Calu3 (cell line): ENCODE measurements around the gene CFAP210. TPM values are rescaled to one million over a fixed set of nuclear protein-coding genes. Genes with fewer than 3 reads are reported as not detected.
"Not testable (repeated sequence)": the region's sequence is repeated elsewhere in the genome, so short reads cannot be mapped to it uniquely, and the experiment has no call there.

ENCODE experiments used
- BruUV-seq: library from RNA; stranded (reverse); fragments of 400-500 nt; replicated peaks from 2 replicates; lab custom pipeline; 2021; lab: Mats Ljungman, UMichigan
- CTCF ChIA-PET: fragments of 300-600 bp; sonication (Branson Sonifier 250); formaldehyde crosslinking; loops from one replicate; lab custom pipeline; 2022; ENCODE audit warnings: antibody characterized with exemption; lab: Charles Lee
- DNase-seq: peaks from one replicate; pipeline ENCODE4 v3.0.0; 2022
- H3K27ac Mint-ChIP-seq: one replicate; pipeline ENCODE4 v1.8.0; 2022; ENCODE audit warnings: mixed read lengths; ENCODE audit not compliant: unreplicated experiment
- H3K27me3 Mint-ChIP-seq: one replicate; pipeline ENCODE4 v1.8.0; 2022; ENCODE audit warnings: mixed read lengths; ENCODE audit not compliant: unreplicated experiment
- H3K36me3 Mint-ChIP-seq: one replicate; pipeline ENCODE4 v1.8.0; 2022; ENCODE audit warnings: mild to moderate bottlenecking, moderate library complexity, mixed read lengths; ENCODE audit not compliant: insufficient read depth, unreplicated experiment
- H3K4me1 Mint-ChIP-seq: one replicate; pipeline ENCODE4 v1.8.0; 2022; ENCODE audit warnings: mild to moderate bottlenecking, low read depth, mixed read lengths; ENCODE audit not compliant: unreplicated experiment
- H3K4me3 Mint-ChIP-seq: one replicate; pipeline ENCODE4 v1.8.0; 2022; ENCODE audit warnings: mild to moderate bottlenecking, low read depth, moderate library complexity, mixed read lengths; ENCODE audit not compliant: unreplicated experiment
- H3K9me3 Mint-ChIP-seq: one replicate; pipeline ENCODE4 v1.8.0; 2022; ENCODE audit warnings: low read depth, mixed read lengths; ENCODE audit not compliant: unreplicated experiment
- intact Hi-C: fragments of 100-400 bp; cut with micrococcal nuclease; formaldehyde crosslinking; loops from one replicate; pipeline ENCODE4 v1.10.0; 2022; ENCODE audit not compliant: unreplicated experiment
- total RNA-seq: library from RNA; stranded (reverse); gene quantifications from 2 replicates; pipeline ENCODE4 v1.2.3, GENCODE V29; 2022
- TF ChIP-seq, protein P1 (sequence below): fragments of 200-600 bp; IDR thresholded peaks from one replicate; pipeline ENCODE4 v1.8.0; 2022; ENCODE audit warnings: antibody characterized with exemption; ENCODE audit not compliant: unreplicated experiment

The CFAP210 gene
- total RNA-seq, 1 experiment from 2014 or later = not detected

GRCh38 chr2:169707626-169708025 is 13.4 kb upstream of the CFAP210 start:
- DNase-seq = no peak
- no peak overlapping the region for H3K27ac Mint-ChIP-seq
- TF ChIP-seq, protein P1, sequence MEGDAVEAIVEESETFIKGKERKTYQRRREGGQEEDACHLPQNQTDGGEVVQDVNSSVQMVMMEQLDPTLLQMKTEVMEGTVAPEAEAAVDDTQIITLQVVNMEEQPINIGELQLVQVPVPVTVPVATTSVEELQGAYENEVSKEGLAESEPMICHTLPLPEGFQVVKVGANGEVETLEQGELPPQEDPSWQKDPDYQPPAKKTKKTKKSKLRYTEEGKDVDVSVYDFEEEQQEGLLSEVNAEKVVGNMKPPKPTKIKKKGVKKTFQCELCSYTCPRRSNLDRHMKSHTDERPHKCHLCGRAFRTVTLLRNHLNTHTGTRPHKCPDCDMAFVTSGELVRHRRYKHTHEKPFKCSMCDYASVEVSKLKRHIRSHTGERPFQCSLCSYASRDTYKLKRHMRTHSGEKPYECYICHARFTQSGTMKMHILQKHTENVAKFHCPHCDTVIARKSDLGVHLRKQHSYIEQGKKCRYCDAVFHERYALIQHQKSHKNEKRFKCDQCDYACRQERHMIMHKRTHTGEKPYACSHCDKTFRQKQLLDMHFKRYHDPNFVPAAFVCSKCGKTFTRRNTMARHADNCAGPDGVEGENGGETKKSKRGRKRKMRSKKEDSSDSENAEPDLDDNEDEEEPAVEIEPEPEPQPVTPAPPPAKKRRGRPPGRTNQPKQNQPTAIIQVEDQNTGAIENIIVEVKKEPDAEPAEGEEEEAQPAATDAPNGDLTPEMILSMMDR = no peak
- no peak overlapping the region for H3K4me3 Mint-ChIP-seq
- no peaks in the 10 kb centered on the region for H3K27me3 Mint-ChIP-seq
- no peaks in the 10 kb centered on the region for H3K9me3 Mint-ChIP-seq
- intact Hi-C loops = no loop called here
- H3K4me1 Mint-ChIP-seq = no peaks in the 10 kb centered on the region
- no TSS peak for BruUV-seq
- peaks cover 4% of the 10 kb centered on the region for H3K36me3 Mint-ChIP-seq
- CTCF ChIA-PET = no interaction called here

DNA sequence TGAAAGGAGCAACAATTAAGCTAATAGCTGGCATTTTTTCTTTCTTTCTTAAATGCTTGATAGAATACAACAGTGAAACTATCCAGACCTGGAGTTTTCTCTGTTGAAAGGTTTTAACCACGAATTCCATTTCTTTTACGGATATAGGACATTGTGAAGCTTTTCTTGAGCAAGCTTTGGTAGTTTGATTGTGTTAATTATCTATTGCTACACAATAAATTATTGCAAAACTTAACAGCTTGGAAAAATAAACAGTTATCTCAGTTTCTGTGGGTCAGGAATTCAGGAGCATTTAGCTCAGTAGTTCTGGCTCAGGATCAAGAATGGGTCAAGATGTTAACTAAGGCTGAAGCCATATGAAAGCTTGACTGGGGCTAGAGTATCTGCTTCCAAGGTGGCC is 11.7 kb upstream of the CFAP210 start:
- TF ChIP-seq, protein P1 = no peak
- H3K4me1 Mint-ChIP-seq = no peaks in the 10 kb centered on the region
- H3K27me3 Mint-ChIP-seq = no peaks in the 10 kb centered on the region
- H3K9me3 Mint-ChIP-seq = no peaks in the 10 kb centered on the region
- H3K36me3 Mint-ChIP-seq = peaks cover 4% of the 10 kb centered on the region
- no peak overlapping the region for H3K4me3 Mint-ChIP-seq
- no TSS peak for BruUV-seq
- H3K27ac Mint-ChIP-seq = no peak overlapping the region
- DNase-seq = no peak
- CTCF ChIA-PET = interaction anchor here (0.6 kb wide), 1 partner anchor 13 kb away, joined by 4 read pairs; no protein-coding TSS in a partner anchor
- intact Hi-C loops = no loop called here

DNA sequence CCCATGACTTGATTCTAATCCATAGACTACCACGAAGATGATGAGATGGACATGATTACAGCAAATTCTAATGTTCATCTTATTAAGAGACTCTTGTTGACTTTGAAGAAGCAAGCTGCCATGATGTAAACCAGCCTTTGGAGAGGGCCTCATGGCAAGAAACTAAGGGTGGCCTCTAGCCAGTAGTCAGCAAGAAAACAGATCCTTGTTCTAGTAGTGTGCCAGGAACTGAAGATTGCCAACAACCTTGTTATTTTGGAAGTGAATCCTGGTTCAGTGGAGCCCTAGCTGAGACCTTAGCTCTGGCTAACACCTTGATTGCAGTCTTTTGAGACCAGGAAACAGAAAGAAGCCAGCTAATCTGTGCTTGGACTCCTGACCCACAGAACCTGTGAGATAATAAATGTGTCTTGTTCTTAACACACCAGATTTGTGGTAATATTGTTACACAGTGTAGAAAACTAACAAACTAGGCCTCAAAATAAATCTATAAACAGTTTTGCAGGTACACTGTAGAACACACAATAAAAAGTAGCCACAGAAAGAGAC is 10.0 kb upstream of the CFAP210 start:
- Mint-ChIP-seq H3K36me3 (peaks cover 4% of the 10 kb centered on the region), H3K4me1 (no peaks in the 10 kb centered on the region), H3K27ac (no peak overlapping the region), H3K27me3 (no peaks in the 10 kb centered on the region), H3K4me3 (no peak overlapping the region), H3K9me3 (no peaks in the 10 kb centered on the region)
- intact Hi-C loops = no loop called here
- no TSS peak for BruUV-seq
- CTCF ChIA-PET = interaction anchor here (0.6 kb wide), 1 partner anchor 119 kb away, joined by 4 read pairs; no protein-coding TSS in a partner anchor
- TF ChIP-seq, protein P1 = no peak
- no peak for DNase-seq

- BruUV-seq = no TSS peak
- Mint-ChIP-seq H3K27ac (no peak overlapping the region), H3K9me3 (no peaks in the 10 kb centered on the region), H3K4me3 (no peak overlapping the region), H3K36me3 (peaks cover 4% of the 10 kb centered on the region), H3K27me3 (no peaks in the 10 kb centered on the region), H3K4me1 (no peaks in the 10 kb centered on the region)
- CTCF ChIA-PET = no interaction called here
- intact Hi-C loops = no loop called here
- no peak for DNase-seq
- TF ChIP-seq, protein P1 = no peak
Observed at GRCh38 chr2:169702996-169703395, 8.8 kb upstream of the CFAP210 start.

DNA sequence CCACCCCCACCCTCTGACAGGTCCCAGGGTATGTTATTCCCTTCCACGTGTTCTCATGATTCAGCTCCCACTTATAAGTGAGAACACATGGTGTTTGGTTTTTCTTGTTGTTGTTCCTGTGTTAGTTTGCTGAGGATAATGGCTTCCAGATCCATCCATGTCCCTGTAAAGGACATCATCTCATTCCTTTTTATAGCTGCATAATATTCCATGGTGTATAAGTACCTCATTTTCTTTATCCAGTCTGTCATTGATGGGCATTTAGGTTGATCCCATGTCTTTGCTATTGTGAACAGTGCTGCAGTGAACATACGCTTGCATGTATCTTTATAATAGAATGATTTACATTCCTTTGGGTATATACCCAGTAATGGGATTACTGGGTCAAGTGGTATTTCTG is 5.0 kb upstream of the CFAP210 start:
- BruUV-seq, intact Hi-C loops: not testable (repeated sequence)

More for the DNA sequence above, 5.0 kb upstream of the CFAP210 start:
- not testable (repeated sequence) for H3K9me3 Mint-ChIP-seq, H3K4me1 Mint-ChIP-seq, H3K4me3 Mint-ChIP-seq, DNase-seq, H3K27me3 Mint-ChIP-seq, H3K27ac Mint-ChIP-seq
- CTCF ChIA-PET = interaction anchor here (0.6 to 1.8 kb wide), 2 partner anchors 16 to 223 kb away, joined by 5 to 7 read pairs; no protein-coding TSS in a partner anchor
- peaks cover 26% of the 10 kb centered on the region for H3K36me3 Mint-ChIP-seq
